Omental fat pad (tissue), 4 donors: ENCODE results near the gene HBM. TPM values are rescaled to one million over a fixed set of nuclear protein-coding genes. Genes with fewer than 3 reads are reported as not detected.

ENCODE experiments used
- ATAC-seq: fragments of 150-250 bp; one replicate; pipeline ENCODE4 v1.9.1; 2016; ENCODE audit warnings: mild to moderate bottlenecking, moderate library complexity; ENCODE audit not compliant: low FRiP score
- DNase-seq: peaks from one replicate; pipeline ENCODE4 v3.0.0-alpha.2; 2019; ENCODE audit warnings: low spot score
- CTCF ChIP-seq, 3 donors: fragments of 450-650 bp; IDR thresholded peaks; one replicate each; pipeline ENCODE4 v1.5.1; 2016 to 2017; ENCODE audit warnings: antibody characterized with exemption in 3 of 3, mild to moderate bottlenecking in 3 of 3, moderate library complexity in 2 of 3
- total RNA-seq, 4 donors: library from RNA; depleted of rRNA; stranded (reverse); fragments of >200 nt; gene quantifications; one replicate each; pipeline ENCODE4 v1.1.0, GENCODE V29; 2016

The HBM gene
- total RNA-seq, 4 donors from 2014 or later, result not detected

GRCh38 chr16:187330-187729 is 21.6 kb downstream of the HBM start:
- DNase-seq, result no peak
- no peak for ATAC-seq
- no peak for TF ChIP-seq CTCF (IDR thresholded peaks at IDR 0.05)

GRCh38 chr16:188674-189073 is 22.9 kb downstream of the HBM start:
- DNase-seq (no peak), ATAC-seq (no peak)
- TF ChIP-seq CTCF (IDR thresholded peaks at IDR 0.05), result no peak

GRCh38 chr16:189604-190186 is 23.9 kb downstream of the HBM start:
- no peak for DNase-seq
- TF ChIP-seq CTCF (IDR thresholded peaks at IDR 0.05), result no peak
- ATAC-seq, result no peak

- ATAC-seq, result no peak
- no peak for DNase-seq
- no peak for TF ChIP-seq CTCF (IDR thresholded peaks at IDR 0.05)
These were observed 26.1 kb downstream of the HBM start for GRCh38 chr16:191831-192230.

- TF ChIP-seq CTCF (IDR thresholded peaks at IDR 0.05), result no peak
- DNase-seq, result no peak
- ATAC-seq, result no peak
These were observed 26.9 kb downstream of the HBM start for GRCh38 chr16:192686-193085.

GRCh38 chr16:193441-193840 is 27.7 kb downstream of the HBM start:
- ATAC-seq (no peak), DNase-seq (no peak)
- TF ChIP-seq CTCF (IDR thresholded peaks at IDR 0.05), result no peak

GRCh38 chr16:194516-194915 is 28.7 kb downstream of the HBM start:
- DNase-seq (no peak), ATAC-seq (no peak)
- no peak for TF ChIP-seq CTCF (IDR thresholded peaks at IDR 0.05)
